GM23338 (cell line): ENCODE measurements around the gene DTX1. TPM values are rescaled to one million over a fixed set of nuclear protein-coding genes. Genes with fewer than 3 reads are reported as not detected.

ENCODE experiments used
- ATAC-seq: fragments of 200-7000 bp; cut with Tn5 transposase; 3 replicates; pipeline ENCODE4 v1.9.1; 2020
- DNase-seq: peaks from one replicate; pipeline ENCODE4 v3.0.0-alpha.2; 2015; ENCODE audit warnings: low spot score
- H2AFZ ChIP-seq: fragments of 200-600 bp; sonication (generic); 2 replicates; pipeline ENCODE4 v1.8.0; 2016; ENCODE audit warnings: antibody characterized with exemption, mild to moderate bottlenecking, moderate library complexity
- H3F3A ChIP-seq: fragments of 200-600 bp; sonication (generic); replicated peaks from 2 replicates; pipeline ENCODE4 v1.8.0; 2017; ENCODE audit warnings: antibody characterized with exemption, mixed run types, low read depth
- H3K27ac ChIP-seq: fragments of 200-600 bp; sonication (generic); 2 replicates; pipeline ENCODE4 v1.6.1; 2016; ENCODE audit warnings: low read depth
- H3K27me3 ChIP-seq: fragments of 200-600 bp; sonication (generic); 2 replicates; pipeline ENCODE4 v1.8.0; 2016; ENCODE audit warnings: mild to moderate bottlenecking, mixed run types, moderate library complexity; ENCODE audit not compliant: insufficient read depth
- H3K36me3 ChIP-seq: fragments of 200-600 bp; sonication (generic); 2 replicates; pipeline ENCODE4 v1.8.0; 2016; ENCODE audit warnings: mild to moderate bottlenecking; ENCODE audit not compliant: insufficient read depth
- H3K4me1 ChIP-seq: fragments of 200-600 bp; sonication (generic); 2 replicates; pipeline ENCODE4 v1.8.0; 2016; ENCODE audit warnings: mild to moderate bottlenecking, moderate library complexity; ENCODE audit not compliant: insufficient read depth
- H3K4me2 ChIP-seq: fragments of 200-600 bp; sonication (generic); 2 replicates; pipeline ENCODE4 v1.7.1; 2017; ENCODE audit warnings: mixed run types
- H3K4me3 ChIP-seq: fragments of 200-600 bp; sonication (generic); 2 replicates; pipeline ENCODE4 v1.6.1; 2016; ENCODE audit warnings: mixed run types
- H3K79me2 ChIP-seq: fragments of 200-600 bp; sonication (generic); replicated peaks from 2 replicates; pipeline ENCODE4 v1.8.0; 2017; ENCODE audit warnings: mild to moderate bottlenecking; ENCODE audit not compliant: insufficient read depth
- H3K9me2 ChIP-seq: fragments of 200-600 bp; sonication (generic); 2 replicates; pipeline ENCODE4 v1.8.0; 2017; ENCODE audit not compliant: insufficient read depth
- H4K20me1 ChIP-seq: fragments of 200-600 bp; sonication (generic); replicated peaks from 2 replicates; pipeline ENCODE4 v1.8.0; 2017; ENCODE audit warnings: mild to moderate bottlenecking; ENCODE audit not compliant: insufficient read depth
- H3K27ac Mint-ChIP-seq: 2 replicates; pipeline ENCODE4 v1.8.0; 2020; ENCODE audit warnings: inconsistent platforms, mild to moderate bottlenecking, moderate library complexity, mixed read lengths
- H3K27me3 Mint-ChIP-seq: 3 replicates; pipeline ENCODE4 v1.8.0; 2022; ENCODE audit warnings: low read depth, mild to moderate bottlenecking, moderate library complexity, mixed read lengths, inconsistent platforms; ENCODE audit not compliant: insufficient read depth, poor library complexity
- H3K36me3 Mint-ChIP-seq: 3 replicates; pipeline ENCODE4 v1.8.0; 2021; ENCODE audit warnings: low read depth, mild to moderate bottlenecking, inconsistent platforms, moderate library complexity, mixed read lengths
- H3K4me1 Mint-ChIP-seq: 3 replicates; pipeline ENCODE4 v1.8.0; 2020; ENCODE audit warnings: mild to moderate bottlenecking, inconsistent platforms, mixed read lengths
- H3K4me3 Mint-ChIP-seq: 3 replicates; pipeline ENCODE4 v1.8.0; 2021; ENCODE audit warnings: moderate library complexity, mild to moderate bottlenecking, inconsistent platforms, mixed read lengths
- H3K9me3 Mint-ChIP-seq: 3 replicates; pipeline ENCODE4 v1.8.0; 2020; ENCODE audit warnings: moderate library complexity, mild to moderate bottlenecking, inconsistent platforms, mixed read lengths
- JUNB ChIP-seq: IDR thresholded peaks from one replicate; pipeline ENCODE4 v1.6.1; 2016; ENCODE audit warnings: antibody characterized with exemption; ENCODE audit not compliant: unreplicated experiment
- POLR2AphosphoS5 ChIP-seq: IDR thresholded peaks from 2 replicates; pipeline ENCODE4 v1.6.1; 2016; ENCODE audit warnings: antibody characterized with exemption, low read depth
- REST ChIP-seq: IDR thresholded peaks from one replicate; pipeline ENCODE4 v1.6.1; 2018; ENCODE audit warnings: antibody characterized with exemption; ENCODE audit not compliant: unreplicated experiment
- STAT1 ChIP-seq: IDR thresholded peaks from one replicate; pipeline ENCODE4 v1.6.1; 2016; ENCODE audit warnings: antibody characterized with exemption; ENCODE audit not compliant: unreplicated experiment
- polyA plus RNA-seq: library from polyadenylated mRNA; unstranded; fragments of >200 nt; fragmentation: Nextera tagmentation; extraction: Ambion mirVana; gene quantifications from 2 replicates; pipeline ENCODE4 v1.2.1, GENCODE V29; 2016
- total RNA-seq: library from RNA; depleted of rRNA; stranded (reverse); fragments of >200 nt; shearing (Covaris generic); gene quantifications from 2 replicates; pipeline ENCODE4 v1.2.3, GENCODE V29; 2014

Gene DTX1
- total and polyA plus RNA-seq, 2 experiments from 2014 or later: 1.6 to 9.0 TPM

DNA sequence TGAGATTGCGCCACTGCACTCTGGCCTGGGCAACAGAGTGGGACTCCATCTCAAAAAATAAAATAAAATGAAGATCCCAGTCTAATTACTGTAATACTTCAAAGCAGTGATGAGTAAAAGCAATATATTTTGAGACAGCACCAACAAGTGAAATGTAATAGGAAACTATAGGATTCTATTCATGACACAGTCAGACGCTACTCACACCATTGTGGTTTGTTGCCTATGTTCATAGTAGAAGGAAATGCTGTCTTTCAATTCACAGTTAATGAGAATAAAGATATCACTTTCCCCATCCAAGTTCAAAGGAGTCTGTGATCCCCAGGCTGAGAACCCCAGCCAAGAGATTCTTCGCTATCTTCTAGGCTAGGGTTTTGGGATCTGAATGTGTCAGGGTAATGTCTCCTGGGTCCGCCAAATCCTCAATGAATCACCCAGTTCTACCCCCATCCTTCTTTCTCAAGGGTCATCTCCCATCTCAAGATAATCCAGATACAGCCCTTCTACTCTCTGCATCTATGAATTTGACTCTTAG, 16.6 kb upstream of the DTX1 start:
- no peak for ATAC-seq
- H3K27ac ChIP-seq: no peak overlapping the region
- no peaks in the 10 kb centered on the region for H3K9me2 ChIP-seq
- Mint-ChIP-seq H3K9me3 (no peaks in the 10 kb centered on the region), H3K4me1 (no peaks in the 10 kb centered on the region), H3K36me3 (no peaks in the 10 kb centered on the region), H3K27me3 (peaks cover 7% of the 10 kb centered on the region), H3K27ac (no peak overlapping the region), H3K4me3 (no peak overlapping the region)
- no peaks in the 10 kb centered on the region for H4K20me1 ChIP-seq
- no peaks in the 10 kb centered on the region for H3F3A ChIP-seq
- H2AFZ ChIP-seq: no peak overlapping the region
- no peaks in the 10 kb centered on the region for H3K4me1 ChIP-seq
- H3K4me3 ChIP-seq: no peak overlapping the region
- TF ChIP-seq JUNB: no peak
- no peak overlapping the region for H3K4me2 ChIP-seq
- H3K27me3 ChIP-seq: no peaks in the 10 kb centered on the region
- no peak for DNase-seq
- H3K79me2 ChIP-seq: no peaks in the 10 kb centered on the region
- H3K36me3 ChIP-seq: no peaks in the 10 kb centered on the region

GRCh38 chr12:113040722-113041171, 15.8 kb upstream of the DTX1 start:
- Mint-ChIP-seq H3K4me1 (no peaks in the 10 kb centered on the region), H3K4me3 (no peak overlapping the region), H3K27ac (no peak overlapping the region), H3K27me3 (peaks cover 7% of the 10 kb centered on the region), H3K9me3 (no peaks in the 10 kb centered on the region), H3K36me3 (no peaks in the 10 kb centered on the region)
- Histone ChIP-seq H3K9me2 (no peaks in the 10 kb centered on the region), H3K27ac (no peak overlapping the region), H3K4me2 (no peak overlapping the region), H3F3A (no peaks in the 10 kb centered on the region), H3K27me3 (no peaks in the 10 kb centered on the region), H3K79me2 (no peaks in the 10 kb centered on the region), H4K20me1 (no peaks in the 10 kb centered on the region), H3K36me3 (no peaks in the 10 kb centered on the region), H3K4me1 (no peaks in the 10 kb centered on the region), H2AFZ (no peak overlapping the region), H3K4me3 (no peak overlapping the region)
- DNase-seq (no peak), ATAC-seq (no peak; the same call in 2 of the 3 replicates)
- TF ChIP-seq REST (no peak), POLR2AphosphoS5 (no peak)

DNA sequence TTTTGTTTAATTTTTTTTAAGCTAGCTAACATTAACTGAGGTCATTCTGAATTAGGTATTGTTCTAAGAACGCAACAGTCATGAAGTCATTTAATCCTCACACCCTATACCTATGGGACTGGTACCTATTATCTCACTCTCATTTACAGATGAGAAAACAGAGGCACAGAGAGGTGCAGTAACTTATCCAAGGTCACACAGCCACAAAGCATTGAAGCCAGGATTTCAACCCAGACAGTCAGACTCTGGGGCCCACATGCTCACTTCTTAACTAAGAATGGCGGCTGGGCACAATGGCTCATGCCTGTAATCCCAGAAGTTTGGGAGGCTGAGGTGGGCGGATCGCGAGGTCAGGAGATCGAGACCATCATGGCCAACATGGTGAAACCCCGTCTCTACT, 15.0 kb upstream of the DTX1 start:
- Mint-ChIP-seq H3K36me3 (no peaks in the 10 kb centered on the region), H3K27me3 (peaks cover 7% of the 10 kb centered on the region), H3K4me1 (no peaks in the 10 kb centered on the region), H3K9me3 (no peaks in the 10 kb centered on the region), H3K4me3 (no peak overlapping the region), H3K27ac (no peak overlapping the region)
- H3K4me3 ChIP-seq: no peak overlapping the region
- no peak overlapping the region for H2AFZ ChIP-seq
- H3K27ac ChIP-seq: no peak overlapping the region
- no peaks in the 10 kb centered on the region for H3K9me2 ChIP-seq
- no peaks in the 10 kb centered on the region for H3F3A ChIP-seq
- H3K4me1 ChIP-seq: no peaks in the 10 kb centered on the region
- H4K20me1 ChIP-seq: no peaks in the 10 kb centered on the region
- H3K79me2 ChIP-seq: no peaks in the 10 kb centered on the region
- no peak for DNase-seq
- H3K27me3 ChIP-seq: no peaks in the 10 kb centered on the region
- no peak overlapping the region for H3K4me2 ChIP-seq
- no peak for ATAC-seq
- H3K36me3 ChIP-seq: no peaks in the 10 kb centered on the region
- TF ChIP-seq REST (no peak), STAT1 (no peak)
